RWPE2 (cell line): ENCODE results near the gene SSRP1.

ENCODE experiments used
- ATAC-seq: fragments of 200-7000 bp; cut with Tn5 transposase; 3 replicates; pipeline ENCODE4 v1.9.1; 2021; ENCODE audit warnings: low read depth
- DNase-seq: peaks from one replicate; pipeline ENCODE4 v3.0.0-alpha.2; 2020; ENCODE audit warnings: low spot score
- H3K27ac ChIP-seq: fragments of 450-650 bp; 2 replicates; pipeline ENCODE4 v1.5.1; 2017; ENCODE audit warnings: mild to moderate bottlenecking; ENCODE audit not compliant: poor library complexity, severe bottlenecking
- H3K27me3 ChIP-seq: fragments of 250-450 bp; sonication (Bioruptor Pico); 2 replicates; pipeline ENCODE4 v1.5.1; 2021; ENCODE audit warnings: mild to moderate bottlenecking, moderate library complexity; ENCODE audit not compliant: insufficient read depth, poor library complexity, severe bottlenecking
- H3K36me3 ChIP-seq: fragments of 250-450 bp; sonication (Bioruptor Pico); 2 replicates; pipeline ENCODE4 v1.5.1; 2020; ENCODE audit warnings: low read depth, mild to moderate bottlenecking, moderate library complexity
- H3K4me1 ChIP-seq: fragments of 250-450 bp; sonication (Bioruptor Pico); 2 replicates; pipeline ENCODE4 v1.5.1; 2021; ENCODE audit warnings: mild to moderate bottlenecking, moderate library complexity; ENCODE audit not compliant: insufficient read depth, poor library complexity, severe bottlenecking
- H3K4me3 ChIP-seq: fragments of 250-450 bp; sonication (Bioruptor Pico); 2 replicates; pipeline ENCODE4 v1.5.1; 2021; ENCODE audit warnings: mild to moderate bottlenecking, moderate library complexity; ENCODE audit not compliant: severe bottlenecking
- H3K9me3 ChIP-seq: fragments of 250-450 bp; sonication (Bioruptor Pico); 2 replicates; pipeline ENCODE4 v1.5.1; 2021; ENCODE audit warnings: mild to moderate bottlenecking, moderate library complexity; ENCODE audit not compliant: severe bottlenecking
- CTCF ChIP-seq: fragments of 450-650 bp; IDR thresholded peaks from one replicate; pipeline ENCODE4 v1.5.1; 2017; ENCODE audit warnings: mild to moderate bottlenecking, moderate library complexity; ENCODE audit not compliant: poor library complexity, severe bottlenecking

SSRP1 gene

GRCh38 chr11:57306940-57307565, 28.6 kb downstream of the SSRP1 start:
- H3K27ac ChIP-seq = peak overlapping the region; percentile 87
- DNase-seq (no peak), ATAC-seq (no peak)
- peaks cover 66% of the 10 kb centered on the region for H3K4me1 ChIP-seq
- H3K27me3 ChIP-seq = no peaks in the 10 kb centered on the region
- TF ChIP-seq CTCF = no peak
- H3K36me3 ChIP-seq = peaks cover 73% of the 10 kb centered on the region
- H3K4me3 ChIP-seq = no peak overlapping the region
- H3K9me3 ChIP-seq = no peaks in the 10 kb centered on the region

GRCh38 chr11:57306161-57306876, 29.4 kb downstream of the SSRP1 start:
- Histone ChIP-seq H3K4me1 (peaks cover 61% of the 10 kb centered on the region), H3K4me3 (no peak overlapping the region), H3K36me3 (peaks cover 76% of the 10 kb centered on the region), H3K27me3 (no peaks in the 10 kb centered on the region), H3K9me3 (no peaks in the 10 kb centered on the region), H3K27ac (peak overlapping the region; percentile 87)
- DNase-seq (no peak), ATAC-seq (no peak)
- TF ChIP-seq CTCF = no peak

- Histone ChIP-seq H3K36me3 (peaks cover 81% of the 10 kb centered on the region), H3K4me3 (no peak overlapping the region), H3K9me3 (no peaks in the 10 kb centered on the region), H3K27ac (peak overlapping the region; percentile 87), H3K4me1 (peaks cover 58% of the 10 kb centered on the region), H3K27me3 (no peaks in the 10 kb centered on the region)
- no peak for DNase-seq
- no peak for TF ChIP-seq CTCF
- ATAC-seq = no peak
Observed at GRCh38 chr11:57305523-57305922, 30.2 kb downstream of the SSRP1 start.

GRCh38 chr11:57303990-57304579, 31.6 kb downstream of the SSRP1 start:
- ATAC-seq = peak; percentile 81
- H3K27me3 ChIP-seq = no peaks in the 10 kb centered on the region
- DNase-seq = peak; percentile 90
- peaks cover 53% of the 10 kb centered on the region for H3K4me1 ChIP-seq
- peaks cover 81% of the 10 kb centered on the region for H3K36me3 ChIP-seq
- no peak overlapping the region for H3K4me3 ChIP-seq
- TF ChIP-seq CTCF = no peak
- H3K27ac ChIP-seq = peak overlapping the region; percentile 87
- no peaks in the 10 kb centered on the region for H3K9me3 ChIP-seq
